HepG2 (cell line): ENCODE data around the gene ZNF48. TPM values are rescaled to one million over a fixed set of nuclear protein-coding genes. Genes with fewer than 3 reads are reported as not detected.
A peak's percentile ranks its signal among the peaks of the same experiment; 100 is the strongest.

Source experiments
- FOXK1 ChIP-seq: sonication (generic); formaldehyde crosslinking; IDR thresholded peaks from 2 replicates; pipeline ENCODE4 v1.4.0; 2020; ENCODE audit warnings: low read depth, missing genetic modification reagents, borderline replicate concordance
- NR2F1 ChIP-seq, 2 experiments: fragments of 450-650 bp in 1 of 2; formaldehyde crosslinking in 1 of 2; IDR thresholded peaks; 2 replicates each; pipeline versions ENCODE4 v1.5.0 to v1.6.1; 2016 to 2020; ENCODE audit warnings: mild to moderate bottlenecking in 1 of 2, missing compliant biosample characterization in 1 of 2, missing genetic modification reagents in 1 of 2, moderate library complexity in 1 of 2
- PAXIP1 ChIP-seq: sonication (generic); formaldehyde crosslinking; conservative IDR thresholded peaks from 2 replicates; pipeline ENCODE4 v1.4.0; 2020; ENCODE audit warnings: mild to moderate bottlenecking, missing genetic modification reagents, moderate library complexity
- RXRA ChIP-seq: sonication (generic); formaldehyde crosslinking; IDR thresholded peaks from 2 replicates; pipeline ENCODE4 v1.5.1; 2020; ENCODE audit warnings: missing genetic modification reagents
- SP140L ChIP-seq: sonication (generic); formaldehyde crosslinking; IDR thresholded peaks from 2 replicates; pipeline ENCODE4 v1.4.0; 2020; ENCODE audit warnings: missing genetic modification reagents, borderline replicate concordance
- SYNCRIP ChIP-seq: fragments of 200-400 bp; formaldehyde crosslinking; IDR thresholded peaks from 2 replicates; pipeline ENCODE4 v1.6.1; 2018; ENCODE audit warnings: mild to moderate bottlenecking, low read depth, low read length; ENCODE audit not compliant: insufficient read depth
- THAP11 ChIP-seq: IDR thresholded peaks from 2 replicates; pipeline ENCODE4 v1.6.1; 2016; ENCODE audit warnings: missing biosample characterization, missing genetic modification reagents
- ZNF318 ChIP-seq: sonication (generic); formaldehyde crosslinking; IDR thresholded peaks from 2 replicates; pipeline ENCODE4 v1.4.0; 2020; ENCODE audit warnings: mild to moderate bottlenecking, missing genetic modification reagents
- ZNF501 ChIP-seq: sonication (generic); formaldehyde crosslinking; IDR thresholded peaks from 2 replicates; pipeline ENCODE4 v1.5.1; 2020; ENCODE audit warnings: mild to moderate bottlenecking, moderate library complexity, missing genetic modification reagents
- ZNF704 ChIP-seq: sonication (generic); formaldehyde crosslinking; IDR thresholded peaks from 2 replicates; pipeline ENCODE4 v1.8.1; 2023; ENCODE audit warnings: mild to moderate bottlenecking, inconsistent platforms, moderate library complexity, missing genetic modification reagents, borderline replicate concordance
- polyA plus RNA-seq, 8 experiments: library from polyadenylated mRNA; depleted of rRNA in 3 of 8; stranded (reverse) in 7 of 8; unstranded in 1 of 8; fragments of >200 nt; fragmentation: Illumina TruSeq in 4 of 8; extraction: Trizol in 4 of 8; gene quantifications; 2 replicates each; pipeline versions ENCODE4 v1.2.1 to v1.2.3, GENCODE V29; 2011 to 2016; ENCODE audit warnings: low read depth in 4 of 8, missing spikeins in 1 of 8, mixed read lengths in 1 of 8; ENCODE audit not compliant: insufficient read depth in 1 of 8
- total RNA-seq, 5 experiments: library from RNA; depleted of rRNA; stranded (reverse); fragments of >200 nt; fragmentation: Illumina TruSeq; extraction: Trizol; gene quantifications; 2 replicates each; pipeline ENCODE4 v1.2.3, GENCODE V29; 2016; ENCODE audit warnings: low read depth in 1 of 5

The ZNF48 gene
- total and polyA plus RNA-seq, 2 of the 13 experiments (the other 11 are each of a cell fraction or from before 2014, with no cell fraction given): 9.9 to 12.3 TPM

- TF ChIP-seq ZNF318 (0 out of 2 replicates have a peak, but pooled peaks have one; percentile 22), ZNF704 (CRISPR knock-in tag) (0 out of 2 replicates have a peak, but pooled peaks have one; percentile 59), SYNCRIP (no peak), PAXIP1 (peak; percentile 51), SP140L (CRISPR knock-in tag) (no peak), NR2F1 (CRISPR knock-in tag; IDR thresholded peaks at IDR 0.05) (peak; percentile 52 to 77; a peak in 3 of 4 replicates), FOXK1 (CRISPR knock-in tag) (no peak), ZNF501 (CRISPR knock-in tag) (no peak), THAP11 (CRISPR knock-in tag) (peak; percentile 51; the same call in 1 of the 2 replicates), RXRA (0 out of 2 replicates have a peak, but pooled peaks have one; percentile 19)
Observed at GRCh38 chr16:30381291-30382041, 13.8 kb upstream of the ZNF48 start (continued).
